Measurements from ENCODE around the gene DNAAF5.

DNAAF5 gene

DNA sequence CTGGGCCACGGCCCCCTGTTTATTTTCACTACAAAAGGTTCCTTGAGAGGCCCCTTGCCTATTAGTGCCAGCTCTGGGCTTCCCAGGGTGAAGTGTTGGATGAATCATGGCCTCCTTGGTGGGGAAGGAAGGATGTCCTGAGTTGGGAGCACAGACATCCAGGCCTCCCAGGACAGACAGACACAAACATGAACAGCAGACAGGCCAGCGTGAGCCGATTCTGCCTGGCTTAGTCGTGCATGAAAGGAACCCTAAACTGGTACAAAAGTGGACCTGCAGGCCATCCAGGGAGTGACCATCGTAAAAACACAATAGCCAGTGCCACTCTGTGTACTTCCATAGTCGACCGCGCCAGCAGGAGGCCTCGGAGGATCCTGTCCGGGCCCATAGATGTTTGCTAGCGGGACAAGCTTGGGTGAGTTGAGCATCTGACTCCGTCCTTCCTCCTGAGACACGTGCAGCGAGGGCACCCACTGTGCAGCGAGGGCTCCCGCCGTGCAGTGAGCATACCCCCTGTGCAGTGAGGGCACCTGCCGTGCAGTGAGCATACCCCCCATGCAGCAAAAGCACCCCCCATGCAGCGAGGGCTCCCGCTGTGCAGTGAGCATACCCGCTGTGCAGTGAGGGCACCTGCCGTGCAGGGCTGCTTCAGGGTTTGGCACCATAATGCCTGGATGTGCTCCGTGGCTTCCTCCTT is 51.9 kb downstream of the DNAAF5 start:
- DNase-seq: no peak
- Histone ChIP-seq H3K36me3 (peaks cover 0 to 72% (median 36%) of the 10 kb centered on the region in 3 donors), H3K27ac (peak overlapping the region; percentile 10 to 70), H3K4me1 (peaks cover 0 to 35% (median 15%) of the 10 kb centered on the region in 4 donors), H3K9me3 (no peaks in the 10 kb centered on the region), H3K4me3 (no peak overlapping the region), H3K27me3 (no peaks in the 10 kb centered on the region)
- intact Hi-C loops (cut with DNase I; ENCODE audit: low total_unique reads): loop anchor here (10.0 kb wide), 1 partner anchor 264 kb away; the partner anchor contains the start of gene PDGFA
- TF ChIP-seq, protein P1, sequence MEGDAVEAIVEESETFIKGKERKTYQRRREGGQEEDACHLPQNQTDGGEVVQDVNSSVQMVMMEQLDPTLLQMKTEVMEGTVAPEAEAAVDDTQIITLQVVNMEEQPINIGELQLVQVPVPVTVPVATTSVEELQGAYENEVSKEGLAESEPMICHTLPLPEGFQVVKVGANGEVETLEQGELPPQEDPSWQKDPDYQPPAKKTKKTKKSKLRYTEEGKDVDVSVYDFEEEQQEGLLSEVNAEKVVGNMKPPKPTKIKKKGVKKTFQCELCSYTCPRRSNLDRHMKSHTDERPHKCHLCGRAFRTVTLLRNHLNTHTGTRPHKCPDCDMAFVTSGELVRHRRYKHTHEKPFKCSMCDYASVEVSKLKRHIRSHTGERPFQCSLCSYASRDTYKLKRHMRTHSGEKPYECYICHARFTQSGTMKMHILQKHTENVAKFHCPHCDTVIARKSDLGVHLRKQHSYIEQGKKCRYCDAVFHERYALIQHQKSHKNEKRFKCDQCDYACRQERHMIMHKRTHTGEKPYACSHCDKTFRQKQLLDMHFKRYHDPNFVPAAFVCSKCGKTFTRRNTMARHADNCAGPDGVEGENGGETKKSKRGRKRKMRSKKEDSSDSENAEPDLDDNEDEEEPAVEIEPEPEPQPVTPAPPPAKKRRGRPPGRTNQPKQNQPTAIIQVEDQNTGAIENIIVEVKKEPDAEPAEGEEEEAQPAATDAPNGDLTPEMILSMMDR (IDR thresholded peaks at IDR 0.05): no peak

DNA sequence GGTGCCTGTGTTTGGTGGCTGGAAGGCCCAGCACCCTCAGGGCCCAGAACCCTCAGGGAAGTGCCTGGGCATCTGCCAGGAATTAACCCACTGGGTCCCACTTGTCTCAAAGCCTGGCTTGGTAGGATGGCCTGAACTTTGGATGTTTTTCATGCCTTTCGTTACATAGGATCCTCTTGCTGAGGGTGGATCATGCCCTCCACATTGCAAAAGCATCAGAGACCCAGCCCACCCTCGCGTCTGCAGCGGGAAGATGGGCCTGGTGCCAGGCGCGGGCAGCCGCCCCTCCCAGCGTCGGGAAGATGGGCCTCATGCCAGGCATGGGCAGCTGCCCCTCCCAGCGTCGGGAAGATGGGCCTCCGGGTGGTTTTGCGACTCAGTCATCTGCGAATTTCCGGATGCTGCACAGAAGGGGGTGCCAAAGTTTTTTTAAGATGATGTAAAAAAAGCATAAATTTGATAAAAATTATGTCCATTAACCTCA is 52.5 kb downstream of the DNAAF5 start:
- no peaks in the 10 kb centered on the region for H3K27me3 ChIP-seq
- intact Hi-C loops (cut with DNase I; ENCODE audit: low total_unique reads): loop anchor here (10.0 kb wide), 1 partner anchor 264 kb away; the partner anchor contains the start of gene PDGFA
- H3K4me3 ChIP-seq: no peak overlapping the region
- peak overlapping the region; percentile 10 to 70 for H3K27ac ChIP-seq
- no peaks in the 10 kb centered on the region for H3K9me3 ChIP-seq
- no peak for DNase-seq
- H3K4me1 ChIP-seq: peaks cover 0 to 35% (median 15%) of the 10 kb centered on the region in 4 donors
- H3K36me3 ChIP-seq: peaks cover 0 to 72% (median 36%) of the 10 kb centered on the region in 3 donors
- TF ChIP-seq, protein P1 (IDR thresholded peaks at IDR 0.05): no peak

DNA sequence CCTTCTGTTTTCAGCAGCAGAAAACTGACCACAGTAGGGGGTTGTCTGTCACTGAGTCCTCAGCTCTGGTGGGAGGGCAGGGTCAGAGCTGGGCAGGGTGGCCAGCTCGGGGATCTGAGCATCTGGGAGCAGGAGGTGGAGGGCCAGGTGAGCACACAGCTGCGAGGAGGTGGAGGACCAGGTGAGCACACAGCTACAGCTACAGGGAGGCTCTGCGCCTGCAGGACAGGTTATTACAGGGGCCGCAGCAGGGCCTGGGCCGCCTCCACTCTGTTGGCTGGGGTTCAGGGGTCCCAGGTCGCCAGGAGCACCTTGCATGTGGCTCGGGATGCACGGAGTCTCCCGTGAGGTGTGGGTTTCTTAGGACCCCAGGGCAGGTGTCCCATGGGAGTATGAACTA is 53.0 kb downstream of the DNAAF5 start:
- Histone ChIP-seq H3K27ac (peak overlapping the region; percentile 10 to 70), H3K4me3 (no peak overlapping the region), H3K27me3 (no peaks in the 10 kb centered on the region), H3K4me1 (peaks cover 0 to 35% (median 15%) of the 10 kb centered on the region in 4 donors), H3K9me3 (no peaks in the 10 kb centered on the region), H3K36me3 (peaks cover 0 to 73% (median 37%) of the 10 kb centered on the region in 3 donors)
- intact Hi-C loops (cut with DNase I; ENCODE audit: low total_unique reads): loop anchor here (10.0 kb wide), 1 partner anchor 265 kb away; the partner anchor contains the start of gene PDGFA
- TF ChIP-seq, protein P1 (IDR thresholded peaks at IDR 0.05): no peak
- no peak for DNase-seq

DNA sequence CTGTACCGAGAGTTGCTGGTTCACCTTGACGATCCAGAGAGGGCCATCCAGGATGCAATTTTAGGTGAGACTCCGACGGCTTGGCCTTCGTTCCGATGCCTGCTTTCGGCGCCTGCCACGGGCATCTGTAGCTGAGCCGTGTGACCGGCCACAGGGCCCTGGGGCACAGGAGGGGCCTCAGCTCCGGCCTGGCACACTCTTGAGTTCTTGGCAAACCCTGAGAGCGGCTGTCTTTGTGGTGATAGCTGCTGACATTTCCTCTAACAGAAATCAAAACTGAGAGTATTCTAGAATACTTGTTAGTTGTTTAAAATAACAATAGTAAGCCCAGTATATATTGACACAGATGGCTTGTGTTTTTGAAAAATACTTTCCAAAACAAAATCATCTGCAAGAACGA is 53.6 kb downstream of the DNAAF5 start:
- intact Hi-C loops (cut with DNase I; ENCODE audit: low total_unique reads): loop anchor here (10.0 kb wide), 1 partner anchor 55 kb away; the partner anchor contains the start of gene SUN1

DNA sequence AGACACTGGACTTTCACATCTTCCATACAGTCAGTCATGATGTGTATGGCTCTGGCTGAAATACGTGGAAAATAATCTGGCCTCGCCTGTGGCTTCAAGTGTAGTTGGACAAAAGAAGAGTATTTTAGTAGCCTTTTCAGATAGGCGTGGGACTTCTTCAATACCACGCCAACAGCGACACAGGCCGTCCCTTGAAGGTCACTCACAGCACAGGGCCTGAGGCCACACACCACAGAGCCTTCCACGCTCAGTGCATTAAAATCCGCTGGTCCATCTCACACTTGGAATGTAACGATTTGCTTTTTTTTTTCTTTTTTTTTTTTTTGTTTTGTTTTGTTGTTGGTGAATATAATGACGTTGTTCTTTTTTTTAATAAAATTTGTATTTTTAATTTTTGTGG is 54.0 kb downstream of the DNAAF5 start:
- TF ChIP-seq, protein P1 (IDR thresholded peaks at IDR 0.05): no peak
- H3K36me3 ChIP-seq: peaks cover 0 to 75% (median 38%) of the 10 kb centered on the region in 3 donors
- intact Hi-C loops (cut with DNase I; ENCODE audit: low total_unique reads): loop anchor here (10.0 kb wide), 1 partner anchor 54 kb away; the partner anchor contains the start of gene SUN1
- H3K27me3 ChIP-seq: no peaks in the 10 kb centered on the region
- H3K4me3 ChIP-seq: no peak overlapping the region
- peak overlapping the region; percentile 10 to 70 for H3K27ac ChIP-seq
- no peak for DNase-seq
- no peaks in the 10 kb centered on the region for H3K9me3 ChIP-seq
- H3K4me1 ChIP-seq: peaks cover 0 to 35% (median 15%) of the 10 kb centered on the region in 4 donors

More for the DNA sequence above, 53.6 kb downstream of the DNAAF5 start:
- H3K4me3 ChIP-seq: no peak overlapping the region
- peak overlapping the region; percentile 10 to 70 for H3K27ac ChIP-seq
- TF ChIP-seq, protein P1 (IDR thresholded peaks at IDR 0.05): no peak
- peaks cover 0 to 75% (median 38%) of the 10 kb centered on the region in 3 donors for H3K36me3 ChIP-seq
- no peaks in the 10 kb centered on the region for H3K9me3 ChIP-seq
- H3K27me3 ChIP-seq: no peaks in the 10 kb centered on the region
- no peak for DNase-seq
- peaks cover 0 to 35% (median 15%) of the 10 kb centered on the region in 4 donors for H3K4me1 ChIP-seq
